Measurements from ENCODE around the gene TBC1D21.

Gene TBC1D21

GRCh38 chr15:73899197-73900094 is 26.1 kb downstream of the TBC1D21 start:
- no peaks in the 10 kb centered on the region for H3K9me3 ChIP-seq
- no peak for TF ChIP-seq CTCF (IDR thresholded peaks at IDR 0.05)
- no peaks in the 10 kb centered on the region for H3K36me3 ChIP-seq
- no peak overlapping the region for H3K4me3 ChIP-seq
- H3K4me1 ChIP-seq = peaks cover 0 to 9% (median 3%) of the 10 kb centered on the region in 4 donors
- intact Hi-C loops (cut with DNase I; ENCODE audit: low total_unique reads) = loop anchor here (10.0 kb wide), 2 partner anchors 65 to 205 kb away; no protein-coding TSS in a partner anchor
- peak overlapping the region in 1 of 2 donors; percentile 32 for H3K27ac ChIP-seq
- DNase-seq = peak in 1 of 2 donors; percentile 64
- peaks cover 0 to 6% of the 10 kb centered on the region in 2 donors for H3K27me3 ChIP-seq

- intact Hi-C loops (cut with DNase I; ENCODE audit: low total_unique reads) = loop anchor here (10.0 kb wide), 1 partner anchor 205 kb away; no protein-coding TSS in a partner anchor
- H3K36me3 ChIP-seq = no peaks in the 10 kb centered on the region
- H3K4me3 ChIP-seq = no peak overlapping the region
- peak overlapping the region in 1 of 2 donors; percentile 32 for H3K27ac ChIP-seq
- DNase-seq = peak in 1 of 2 donors; percentile 71
- H3K4me1 ChIP-seq = peaks cover 0 to 9% (median 3%) of the 10 kb centered on the region in 4 donors
- H3K9me3 ChIP-seq = no peaks in the 10 kb centered on the region
- peaks cover 0 to 1% of the 10 kb centered on the region in 2 donors for H3K27me3 ChIP-seq
- no peak for TF ChIP-seq CTCF (IDR thresholded peaks at IDR 0.05)
These were observed 26.8 kb downstream of the TBC1D21 start for GRCh38 chr15:73900095-73900712.

- no peaks in the 10 kb centered on the region for H3K27me3 ChIP-seq
- H3K27ac ChIP-seq = no peak overlapping the region
- no peak for TF ChIP-seq CTCF (IDR thresholded peaks at IDR 0.05)
- intact Hi-C loops (cut with DNase I; ENCODE audit: low total_unique reads) = loop anchor here (10.0 kb wide), 1 partner anchor 206 kb away; no protein-coding TSS in a partner anchor
- no peaks in the 10 kb centered on the region for H3K36me3 ChIP-seq
- peaks cover 0 to 9% (median 3%) of the 10 kb centered on the region in 4 donors for H3K4me1 ChIP-seq
- peak in 1 of 2 donors; percentile 59 for DNase-seq
- no peak overlapping the region for H3K4me3 ChIP-seq
- H3K9me3 ChIP-seq = no peaks in the 10 kb centered on the region
These were observed 27.9 kb downstream of the TBC1D21 start for GRCh38 chr15:73901126-73901810.

- Histone ChIP-seq H3K4me3 (no peak overlapping the region), H3K9me3 (no peaks in the 10 kb centered on the region), H3K27ac (no peak overlapping the region), H3K36me3 (no peaks in the 10 kb centered on the region), H3K4me1 (peaks cover 0 to 9% (median 3%) of the 10 kb centered on the region in 4 donors), H3K27me3 (no peaks in the 10 kb centered on the region)
- no peak for TF ChIP-seq CTCF (IDR thresholded peaks at IDR 0.05)
- intact Hi-C loops (cut with DNase I; ENCODE audit: low total_unique reads) = loop anchor here (10.0 kb wide), 1 partner anchor 208 kb away; no protein-coding TSS in a partner anchor
- DNase-seq = peak in 1 of 2 donors; percentile 34
These were observed 29.0 kb downstream of the TBC1D21 start for GRCh38 chr15:73902121-73903020.
